Urinary bladder (tissue), 4 donors: Measurements from ENCODE around the gene CCDC57. TPM values are rescaled to one million over a fixed set of nuclear protein-coding genes. Genes with fewer than 3 reads are reported as not detected.
A peak's percentile ranks its signal among the peaks of the same experiment; 100 is the strongest.
"Not testable (repeated sequence)": the region's sequence is repeated elsewhere in the genome, so short reads cannot be mapped to it uniquely, and the experiment has no call there.

Source experiments
- DNase-seq: peaks from one replicate; pipeline ENCODE4 v3.0.0-alpha.2; 2015; ENCODE audit errors: extremely low spot score
- H3K27ac ChIP-seq: one replicate; pipeline ENCODE4 v1.5.1; 2013; ENCODE audit warnings: low read depth, mild to moderate bottlenecking, moderate library complexity
- H3K36me3 ChIP-seq: one replicate; pipeline ENCODE4 v1.6.1; 2013; ENCODE audit warnings: mild to moderate bottlenecking, moderate library complexity; ENCODE audit not compliant: insufficient read depth
- H3K4me1 ChIP-seq: one replicate; pipeline ENCODE4 v1.6.1; 2013; ENCODE audit warnings: mild to moderate bottlenecking, moderate library complexity; ENCODE audit not compliant: insufficient read depth
- H3K4me3 ChIP-seq: one replicate; pipeline ENCODE4 v1.5.1; 2013; ENCODE audit warnings: low read depth, low read length
- WGBS: extraction: QIAGEN DNeasy Blood & Tissue Kit; methylation state at CpG from one replicate; pipeline ENCODE4 v1.1.7; 2013; 5-methylcytosine and 5-hydroxymethylcytosine counted together
- polyA plus RNA-seq: library from polyadenylated mRNA; stranded (reverse); fragments of 200-250 nt; gene quantifications from one replicate; pipeline ENCODE4 v1.2.3, GENCODE V29; 2013
- total RNA-seq: library from RNA; depleted of rRNA; stranded (reverse); fragments of >200 nt; gene quantifications from one replicate; pipeline ENCODE4 v1.2.3, GENCODE V29; 2014
- donor health status: healthy with polysubstance abuse.
- donor health status: healthy.

CCDC57 gene
- total and polyA plus RNA-seq, 2 donors: 23.7 to 25.9 TPM

DNA sequence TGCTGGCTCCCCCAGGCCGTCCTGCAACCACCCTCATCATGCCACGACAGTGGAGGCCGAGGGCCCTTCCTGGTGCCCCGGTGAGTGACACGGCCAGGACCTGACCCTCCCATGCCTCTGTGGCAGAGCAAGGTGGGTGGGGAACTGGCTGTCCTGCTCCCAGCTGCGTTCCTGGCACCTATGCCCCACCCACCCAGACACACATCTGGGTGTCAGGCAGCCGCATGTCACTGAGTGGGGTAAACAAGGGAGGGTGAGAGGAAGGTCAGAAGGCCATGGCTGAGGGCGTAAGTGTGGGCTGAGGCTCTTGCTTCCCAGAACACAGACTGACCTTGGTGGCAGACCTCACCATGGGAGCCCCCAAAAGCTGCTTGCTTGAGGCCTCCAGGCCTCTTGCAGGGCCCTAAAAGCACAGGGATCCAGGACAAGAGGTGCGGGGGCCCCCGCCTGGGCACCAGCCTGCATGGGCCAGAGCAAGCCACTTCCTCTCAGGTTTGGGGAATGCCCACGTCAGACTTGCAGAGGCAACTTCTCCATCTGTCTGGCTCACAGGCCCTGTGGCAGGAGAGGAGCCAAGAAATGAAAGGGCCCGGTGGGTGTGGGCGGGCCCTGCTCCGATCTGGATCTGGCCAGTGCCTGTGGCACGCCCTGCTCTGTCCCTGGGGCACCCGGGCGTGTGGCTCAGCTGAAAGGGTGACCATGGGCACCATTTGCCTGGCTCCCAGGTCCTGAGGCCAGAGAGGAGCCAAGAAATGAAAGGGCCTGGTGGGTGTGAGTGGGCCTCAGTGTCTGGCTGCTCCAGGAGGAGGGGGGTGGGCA is 3.9 kb upstream of the CCDC57 start:
- DNase-seq: no peak
- Histone ChIP-seq H3K4me1 (peaks cover 2% of the 10 kb centered on the region), H3K27ac (peak overlapping the region; percentile 11), H3K4me3 (no peak overlapping the region), H3K36me3 (no peaks in the 10 kb centered on the region)
- 56% methylated on average over 17 of the region's 17 CpGs for WGBS

GRCh38 chr17:82215972-82216300 is 3.3 kb upstream of the CCDC57 start:
- no peak overlapping the region for H3K27ac ChIP-seq
- 86% methylated on average over 12 of the region's 12 CpGs for WGBS

DNA sequence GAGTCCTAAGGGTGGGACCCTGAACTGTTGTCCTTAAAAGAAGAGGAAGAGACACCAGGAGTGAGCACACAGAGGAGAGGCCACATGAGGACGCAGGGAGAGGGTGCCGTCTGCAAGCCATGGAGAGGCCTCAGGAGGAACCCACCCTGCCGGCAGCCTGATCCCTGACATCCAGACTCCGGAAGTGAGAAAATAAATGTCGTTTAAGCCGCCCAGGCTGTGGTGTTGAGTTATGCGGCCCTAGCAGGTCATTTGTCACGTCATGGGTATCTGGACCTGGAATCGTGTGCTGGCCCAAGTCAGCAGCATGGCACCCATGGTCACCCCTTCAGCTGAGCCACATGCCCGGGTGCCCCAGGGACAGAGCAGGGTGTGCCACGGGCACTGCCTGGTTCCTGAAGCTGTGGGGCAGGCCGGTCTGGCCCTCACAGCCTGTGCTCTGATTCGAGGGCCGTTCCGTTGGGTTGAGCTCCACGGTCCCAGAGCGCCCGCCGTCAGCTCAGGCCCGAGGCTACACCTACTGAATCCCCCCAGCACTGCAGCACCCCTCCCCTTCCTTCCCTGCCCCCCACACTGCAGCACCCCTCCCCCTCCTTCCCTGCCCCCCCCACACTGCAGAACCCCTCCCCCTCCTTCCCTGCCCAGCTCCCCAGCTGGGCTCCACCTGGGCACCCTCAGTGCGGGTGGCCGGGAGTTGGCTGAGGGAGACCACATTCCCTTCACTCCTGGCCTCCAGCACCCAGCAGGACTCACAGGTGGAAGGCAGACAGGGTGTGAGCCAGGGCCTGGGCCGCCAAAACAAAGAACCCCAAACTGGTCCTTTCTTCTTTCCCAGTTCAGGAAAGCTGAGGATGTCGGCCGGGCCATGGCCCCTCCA is 2.7 kb upstream of the CCDC57 start:
- H3K4me3 ChIP-seq: no peak overlapping the region
- H3K27ac ChIP-seq: no peak overlapping the region
- no peaks in the 10 kb centered on the region for H3K36me3 ChIP-seq
- no peak for DNase-seq
- WGBS: 76% methylated on average over 25 of the region's 25 CpGs
- H3K4me1 ChIP-seq: peaks cover 2% of the 10 kb centered on the region

More at GRCh38 chr17:82215972-82216300, 3.3 kb upstream of the CCDC57 start:
- peaks cover 2% of the 10 kb centered on the region for H3K4me1 ChIP-seq
- H3K4me3 ChIP-seq: no peak overlapping the region
- no peak for DNase-seq
- no peaks in the 10 kb centered on the region for H3K36me3 ChIP-seq

DNA sequence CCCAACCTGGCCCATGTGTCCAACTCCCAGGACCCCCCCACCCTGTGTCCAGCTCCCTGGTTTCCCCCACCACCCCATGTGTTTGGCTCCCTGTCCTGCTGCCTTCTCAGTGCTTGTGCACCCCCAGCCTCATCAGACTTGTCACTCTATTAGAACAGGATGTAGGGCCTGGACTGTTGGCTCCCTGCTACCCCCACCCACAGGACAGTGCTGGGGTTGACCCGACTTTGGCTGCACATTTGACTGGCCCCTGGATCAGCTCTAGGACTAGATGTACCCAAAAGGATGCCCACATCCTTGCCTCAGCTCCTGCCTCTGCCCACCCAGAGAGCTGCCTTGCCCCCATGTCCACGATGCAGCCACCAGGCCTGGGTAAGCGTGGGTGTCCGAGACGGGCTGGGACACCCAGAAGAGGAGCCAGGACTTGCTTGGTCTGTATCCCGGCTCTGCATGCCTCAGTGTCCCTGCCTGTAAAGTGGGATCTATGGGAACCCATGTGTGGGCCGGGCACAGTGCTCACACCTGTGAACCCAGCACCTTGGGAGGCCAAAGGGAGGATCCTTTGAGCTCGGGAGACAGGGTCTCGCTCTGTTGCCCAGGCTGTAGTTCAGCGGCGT is 1.5 kb upstream of the CCDC57 start:
- no peaks in the 10 kb centered on the region for H3K36me3 ChIP-seq
- no peak overlapping the region for H3K4me3 ChIP-seq
- WGBS: 89% methylated on average over 11 of the region's 11 CpGs
- peaks cover 2% of the 10 kb centered on the region for H3K4me1 ChIP-seq
- H3K27ac ChIP-seq: no peak overlapping the region
- no peak for DNase-seq

DNA sequence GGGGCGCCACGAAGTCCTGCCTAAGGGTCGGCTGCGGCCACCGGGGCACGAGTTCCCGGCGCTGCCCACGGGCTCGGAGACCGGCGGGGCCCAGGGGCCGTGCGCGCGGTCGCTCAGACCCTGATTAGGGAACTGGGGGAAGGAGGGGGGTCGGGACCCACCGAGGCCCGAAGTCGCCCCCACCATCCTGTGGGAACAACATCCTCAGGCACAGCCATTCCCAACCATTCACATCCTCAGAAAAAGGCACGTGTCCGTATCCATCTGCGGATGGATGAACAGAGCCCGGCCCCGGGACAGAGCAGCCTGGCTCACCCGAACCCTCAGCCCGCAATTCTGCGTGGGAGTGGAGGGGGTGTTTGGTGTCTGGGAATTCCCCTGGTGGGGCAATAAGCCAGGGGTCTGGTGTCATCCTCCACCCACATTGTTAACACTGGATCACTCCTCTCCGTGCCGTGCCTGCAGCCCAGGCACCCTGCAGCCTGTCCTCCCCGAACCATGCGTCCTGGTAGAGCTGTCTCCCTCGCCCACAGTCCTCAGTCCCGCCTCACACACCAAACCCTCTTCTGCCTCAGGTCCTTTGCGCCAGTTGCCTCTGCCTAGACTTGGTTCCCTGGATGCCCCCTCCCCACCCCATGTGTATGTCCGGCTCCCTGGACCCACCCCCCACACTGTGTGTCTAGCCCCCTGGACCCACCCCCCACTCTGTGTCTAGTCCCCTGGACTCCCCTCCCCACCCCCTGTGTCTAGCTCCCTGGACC is 789 bp upstream of the CCDC57 start:
- H3K27ac ChIP-seq: peak overlapping the region; percentile 52
- H3K36me3 ChIP-seq: no peaks in the 10 kb centered on the region
- H3K4me3 ChIP-seq: peak overlapping the region; percentile 93
- DNase-seq: no peak
- 8% methylated on average over 37 of the region's 37 CpGs for WGBS
- H3K4me1 ChIP-seq: peaks cover 2% of the 10 kb centered on the region

GRCh38 chr17:82210655-82211054 is 2.0 kb downstream of the CCDC57 start:
- WGBS: 95% methylated on average over 11 of the region's 11 CpGs
- not testable (repeated sequence) for H3K4me1 ChIP-seq, DNase-seq, H3K36me3 ChIP-seq, H3K4me3 ChIP-seq, H3K27ac ChIP-seq

DNA sequence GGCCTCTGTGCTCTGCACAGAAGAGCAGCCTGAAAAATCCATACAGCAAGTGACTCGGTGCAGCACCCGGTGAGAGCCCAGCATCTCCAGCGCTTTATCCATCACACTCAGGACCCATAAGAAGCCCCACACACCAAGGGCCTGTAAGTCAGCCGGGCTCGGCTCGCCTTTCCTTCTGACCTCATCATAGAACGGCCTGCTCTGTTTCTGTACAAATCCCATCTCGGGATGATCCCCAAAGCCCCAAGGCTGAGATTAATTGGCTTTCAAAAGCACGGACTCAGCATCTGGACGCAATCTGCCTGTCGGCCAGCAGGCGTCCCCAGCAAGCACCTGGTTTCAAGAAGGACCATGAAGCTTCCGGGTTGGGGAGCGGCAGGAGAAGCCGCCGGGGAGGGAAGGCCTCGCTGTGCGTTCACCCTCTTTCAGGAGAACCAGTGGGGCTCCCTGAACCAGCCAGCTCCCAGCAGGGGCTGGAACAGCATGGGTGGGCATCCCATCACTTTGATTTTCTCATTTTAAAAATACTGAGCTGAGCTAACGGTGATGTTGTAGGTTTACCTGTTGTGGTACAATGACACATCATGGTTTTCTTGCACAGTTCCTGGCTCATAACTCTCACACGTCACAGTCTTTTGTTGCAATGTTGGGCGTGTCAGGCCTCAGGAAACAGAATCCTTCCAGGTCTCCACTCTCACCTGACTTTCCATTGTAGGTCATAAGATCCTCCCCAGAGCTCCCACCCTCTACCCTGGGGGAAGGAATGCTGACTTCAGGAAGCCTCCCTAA is 6.7 kb downstream of the CCDC57 start:
- 15% methylated on average over 21 of the region's 21 CpGs for WGBS
- H3K36me3 ChIP-seq: no peaks in the 10 kb centered on the region
- peak overlapping the region; percentile 82 for H3K27ac ChIP-seq
- DNase-seq: peak; percentile 66
- no peaks in the 10 kb centered on the region for H3K4me1 ChIP-seq
- H3K4me3 ChIP-seq: no peak overlapping the region

- no peak for DNase-seq
- Histone ChIP-seq H3K4me1 (no peaks in the 10 kb centered on the region), H3K4me3 (no peak overlapping the region), H3K27ac (peak overlapping the region; percentile 44), H3K36me3 (no peaks in the 10 kb centered on the region)
- 63% methylated on average over 25 of the region's 25 CpGs for WGBS
Observed at GRCh38 chr17:82204831-82205719, 7.6 kb downstream of the CCDC57 start.

DNA sequence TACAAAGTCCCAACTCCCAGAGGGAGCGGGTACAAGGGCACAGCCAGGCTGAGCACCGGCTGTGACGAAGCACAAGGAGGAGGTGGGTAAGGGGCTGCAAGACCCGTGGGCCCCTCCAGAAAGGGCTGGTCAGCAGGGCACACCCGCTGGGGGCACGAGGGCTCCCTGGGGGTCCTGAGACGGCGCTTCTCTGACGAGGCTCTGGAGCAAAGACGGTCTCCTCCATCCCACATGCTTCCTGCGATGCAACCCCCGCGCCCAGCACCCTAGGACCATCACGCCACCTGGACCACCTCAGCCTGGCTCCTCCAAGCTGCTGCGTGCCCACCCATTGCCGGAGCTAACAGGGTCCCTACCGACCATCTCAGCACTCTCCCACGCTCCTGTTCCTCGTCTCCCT is 8.7 kb downstream of the CCDC57 start:
- Histone ChIP-seq H3K36me3 (no peaks in the 10 kb centered on the region), H3K4me1 (no peaks in the 10 kb centered on the region), H3K27ac (no peak overlapping the region), H3K4me3 (no peak overlapping the region)
- WGBS: 89% methylated on average over 19 of the region's 19 CpGs
- no peak for DNase-seq

DNA sequence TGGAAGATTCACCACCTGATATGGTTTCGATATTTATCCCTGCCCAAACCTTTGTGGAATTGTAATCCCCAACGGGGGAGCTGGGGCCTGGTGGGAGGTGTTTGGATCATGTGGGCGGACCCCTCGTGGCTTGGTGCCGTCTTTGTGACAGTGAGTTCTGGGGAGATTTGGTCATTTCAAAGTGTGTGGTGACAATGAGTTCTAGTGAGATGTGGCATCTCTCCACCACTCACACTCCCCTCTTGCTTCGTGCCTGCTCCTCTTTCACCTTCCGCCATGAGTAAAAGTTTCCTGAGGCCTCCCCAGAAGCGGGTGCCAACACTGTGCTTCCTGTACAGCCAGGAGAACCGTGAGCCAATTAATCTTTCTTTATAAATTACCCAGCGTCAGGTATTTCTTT is 9.7 kb downstream of the CCDC57 start:
- Histone ChIP-seq H3K4me1 (no peaks in the 10 kb centered on the region), H3K27ac (no peak overlapping the region), H3K4me3 (no peak overlapping the region), H3K36me3 (no peaks in the 10 kb centered on the region)
- no peak for DNase-seq
- WGBS: 80% methylated on average over 10 of the region's 10 CpGs

DNA sequence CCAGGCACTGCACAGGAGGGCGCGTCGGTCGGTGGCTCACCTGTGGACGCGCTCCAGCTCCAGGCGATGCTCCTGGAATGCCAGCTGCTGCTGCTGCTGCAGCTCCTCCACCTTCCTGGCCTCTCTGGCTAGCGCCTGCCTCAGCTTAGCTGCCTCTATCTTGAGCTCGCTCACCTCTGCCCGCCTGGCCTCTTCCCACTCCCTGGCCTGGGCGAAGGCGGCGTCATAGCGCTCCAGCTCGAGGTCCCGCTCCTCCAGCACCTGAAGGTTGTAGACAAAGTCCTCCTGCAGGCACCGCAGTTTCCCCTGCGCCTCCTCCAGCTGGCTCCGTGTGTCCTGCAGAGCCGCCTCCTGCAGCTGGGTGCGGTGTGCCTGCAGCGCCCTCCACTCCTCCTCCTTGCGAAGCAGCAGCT is 11.1 kb downstream of the CCDC57 start:
- no peak for DNase-seq
- no peaks in the 10 kb centered on the region for H3K4me1 ChIP-seq
- no peak overlapping the region for H3K27ac ChIP-seq
- no peak overlapping the region for H3K4me3 ChIP-seq
- 87% methylated on average over 23 of the region's 23 CpGs for WGBS
- H3K36me3 ChIP-seq: no peaks in the 10 kb centered on the region
